Right lobe of liver (tissue), 4 donors: Measurements from ENCODE around the gene EXOC4.

Experiments used
- CTCF ChIP-seq, 4 donors: fragments of 200-600 bp in 3 of 4; fragments of 450-650 bp in 1 of 4; IDR thresholded peaks; one replicate each; pipeline versions ENCODE4 v1.5.1 to v1.8.0; 2016 to 2022; ENCODE audit warnings: antibody characterized with exemption in 4 of 4, mild to moderate bottlenecking in 2 of 4
- POLR2A ChIP-seq: fragments of 450-650 bp; IDR thresholded peaks from one replicate; pipeline ENCODE4 v1.6.1; 2017; ENCODE audit warnings: antibody characterized with exemption, mild to moderate bottlenecking
- donor health status: DM: no; HTN: no; CAD: no.
- donor health status: DM: no; HTN: no; CAD: no.
- donor health status: DM: no; HTN: yes; CAD: no.

GRCh38 chr7:133534816-133535215, 281.9 kb downstream of the EXOC4 start:
- TF ChIP-seq CTCF (IDR thresholded peaks at IDR 0.05) = no peak
- no peak for TF ChIP-seq POLR2A
